NCI-H1105 (cell line): ENCODE data around the gene SLC22A12.

Experiments used
- DNase-seq: peaks from one replicate; lab custom pipeline; 2025; lab: John Stamatoyannopoulos, UW

SLC22A12 gene

GRCh38 chr11:64605244-64605560 is 14.2 kb downstream of the SLC22A12 start:
- no peak for DNase-seq

DNA sequence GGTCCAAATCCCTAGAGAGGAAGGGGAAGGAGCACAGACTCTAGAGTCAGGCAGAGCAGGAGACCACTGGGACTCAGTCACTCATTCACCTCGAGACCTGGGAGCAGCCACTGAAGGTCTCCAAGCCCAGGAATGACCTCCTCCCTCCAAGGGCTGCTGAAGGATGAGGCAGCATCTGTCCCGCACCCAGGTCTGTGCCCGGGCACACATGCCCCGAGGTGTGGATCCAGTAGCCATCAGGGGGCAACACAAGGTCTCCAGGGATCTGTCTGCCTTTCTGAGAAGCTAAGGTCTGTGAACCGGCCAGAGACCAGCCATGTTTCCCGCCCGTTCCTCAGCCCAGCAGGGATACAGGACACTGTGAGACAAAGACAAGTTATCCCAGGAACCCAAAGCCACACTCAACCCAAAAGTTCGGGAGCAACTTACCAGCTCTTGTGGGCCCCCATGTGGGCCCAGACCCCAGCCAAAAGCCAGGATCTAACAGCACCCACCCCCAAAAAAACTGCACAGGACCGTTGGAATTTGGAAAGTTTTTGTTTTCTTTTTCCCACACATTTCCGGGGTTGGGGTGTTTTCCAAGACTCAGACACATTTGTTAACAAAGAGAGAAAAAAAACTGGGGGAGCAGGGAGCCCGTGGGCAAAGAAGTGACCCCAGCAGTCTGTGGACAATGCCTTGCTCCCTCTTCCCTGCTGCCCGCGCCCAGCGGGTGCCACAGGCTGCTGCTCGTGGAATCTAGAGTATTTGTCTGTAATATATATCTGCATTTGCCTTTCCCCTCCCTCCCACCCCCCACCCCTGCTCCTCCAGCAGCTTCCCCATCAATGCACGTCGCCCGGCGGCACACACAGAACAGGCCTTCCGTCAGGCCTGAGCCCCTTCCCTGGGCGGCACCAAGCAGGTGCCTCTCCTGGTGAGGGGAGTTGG is 14.9 kb downstream of the SLC22A12 start:
- no peak for DNase-seq

DNA sequence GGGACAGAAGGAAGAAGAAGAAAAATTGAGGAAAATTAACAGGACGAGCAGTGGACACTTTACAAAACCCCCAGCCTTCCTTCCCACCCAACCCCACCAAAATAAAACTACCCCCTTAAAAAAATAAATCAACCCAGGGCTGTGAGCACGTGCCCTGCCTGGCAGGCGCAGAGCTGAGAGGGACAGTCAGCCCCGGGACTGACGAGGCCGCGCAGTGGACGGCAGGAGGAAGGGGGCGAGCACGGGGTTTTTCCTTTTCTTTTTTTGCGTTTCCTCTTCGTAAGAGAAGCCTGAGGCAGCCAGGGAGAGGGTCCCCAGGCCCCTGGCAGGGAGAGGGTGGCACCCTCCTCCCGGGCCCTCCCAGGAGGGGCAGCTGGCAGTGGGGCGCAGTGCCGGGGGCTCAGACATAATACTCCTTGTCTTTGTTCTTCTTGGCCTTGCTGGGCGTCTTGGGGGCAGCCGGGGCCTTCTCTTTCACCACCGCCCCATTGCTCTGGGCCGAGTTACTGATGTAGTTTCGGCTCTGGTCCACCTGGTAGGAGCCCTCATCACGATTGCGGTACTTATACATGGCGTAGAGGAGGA is 15.9 kb downstream of the SLC22A12 start:
- no peak for DNase-seq

GRCh38 chr11:64607381-64607985 is 16.5 kb downstream of the SLC22A12 start:
- no peak for DNase-seq

GRCh38 chr11:64608046-64608445 is 17.0 kb downstream of the SLC22A12 start:
- DNase-seq: no peak

- DNase-seq: no peak
Measured at GRCh38 chr11:64608636-64609035, 17.6 kb downstream of the SLC22A12 start.

DNA sequence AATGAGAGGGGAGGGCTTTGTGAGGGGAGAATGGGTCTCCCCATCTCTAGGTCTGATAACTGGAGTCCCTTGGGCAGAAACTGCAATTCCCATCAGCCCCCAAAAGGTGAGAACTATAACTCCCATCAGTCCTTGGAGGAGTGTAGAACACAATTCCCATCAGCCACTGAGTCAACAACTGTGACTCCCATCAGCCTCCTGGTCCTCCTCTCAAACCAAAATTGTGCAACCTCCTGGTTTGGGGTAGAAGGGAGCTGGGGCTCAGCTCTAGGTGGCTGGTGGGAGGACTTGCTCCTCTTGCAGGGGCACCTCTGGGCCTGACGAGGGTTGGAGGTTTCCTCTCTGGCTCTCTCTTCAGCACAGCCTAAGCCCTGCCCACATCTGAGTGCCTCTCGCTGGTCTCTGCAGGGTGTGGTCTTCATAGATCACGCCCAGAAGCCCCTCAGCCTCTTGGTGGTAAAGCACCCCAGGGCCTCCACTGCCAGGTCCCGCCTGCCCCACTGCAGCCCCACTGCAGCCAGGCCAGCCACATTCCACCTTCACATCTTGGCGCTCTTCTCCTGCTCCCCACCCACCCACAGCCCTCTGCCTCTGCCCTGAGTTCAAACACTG is 18.5 kb downstream of the SLC22A12 start:
- DNase-seq: no peak

- no peak for DNase-seq
Measured at GRCh38 chr11:64610596-64610995, 19.6 kb downstream of the SLC22A12 start.

- DNase-seq: no peak
Measured at GRCh38 chr11:64611176-64611575, 20.2 kb downstream of the SLC22A12 start.

DNA sequence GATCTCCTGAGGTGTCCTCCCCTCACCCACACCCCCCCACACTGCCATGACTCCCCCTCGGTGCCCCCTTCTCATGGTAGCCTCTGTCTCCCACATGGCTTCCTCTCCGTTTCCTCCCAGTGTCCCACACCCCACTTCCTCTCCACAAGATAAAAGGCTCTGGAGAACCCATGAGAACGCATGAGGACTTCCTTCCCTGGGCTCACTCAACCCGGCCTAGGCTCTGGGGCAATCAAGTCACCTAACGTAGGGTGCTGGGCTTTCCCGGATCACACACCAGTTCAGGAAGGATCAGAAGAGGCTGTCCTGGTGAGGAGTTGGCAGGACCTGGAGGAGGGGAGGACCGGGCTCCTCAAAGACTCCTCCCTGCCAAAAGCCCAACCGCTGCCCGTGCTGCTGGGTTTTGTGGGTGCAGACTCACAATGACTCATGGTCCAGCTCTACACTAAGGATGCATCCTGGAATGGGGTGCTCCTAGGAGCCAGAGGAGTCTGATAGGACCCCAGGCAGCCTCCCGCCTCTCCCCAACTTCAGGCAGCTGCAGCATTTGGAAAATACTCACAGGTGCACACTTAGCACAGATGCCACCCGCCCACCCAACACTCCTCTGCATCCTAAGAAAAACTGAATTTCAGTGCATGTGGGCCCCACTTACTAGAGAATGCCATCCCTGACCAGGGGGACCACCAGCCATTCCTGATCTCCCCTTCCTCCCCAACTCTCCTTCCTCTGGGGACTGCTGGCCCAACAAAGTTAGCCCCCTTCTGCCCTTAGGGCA is 21.0 kb downstream of the SLC22A12 start:
- DNase-seq: no peak

GRCh38 chr11:64613648-64614047 is 22.6 kb downstream of the SLC22A12 start:
- no peak for DNase-seq

GRCh38 chr11:64614917-64615316 is 23.9 kb downstream of the SLC22A12 start:
- DNase-seq: no peak

- no peak for DNase-seq
Measured at GRCh38 chr11:64616817-64617216, 25.8 kb downstream of the SLC22A12 start.

DNA sequence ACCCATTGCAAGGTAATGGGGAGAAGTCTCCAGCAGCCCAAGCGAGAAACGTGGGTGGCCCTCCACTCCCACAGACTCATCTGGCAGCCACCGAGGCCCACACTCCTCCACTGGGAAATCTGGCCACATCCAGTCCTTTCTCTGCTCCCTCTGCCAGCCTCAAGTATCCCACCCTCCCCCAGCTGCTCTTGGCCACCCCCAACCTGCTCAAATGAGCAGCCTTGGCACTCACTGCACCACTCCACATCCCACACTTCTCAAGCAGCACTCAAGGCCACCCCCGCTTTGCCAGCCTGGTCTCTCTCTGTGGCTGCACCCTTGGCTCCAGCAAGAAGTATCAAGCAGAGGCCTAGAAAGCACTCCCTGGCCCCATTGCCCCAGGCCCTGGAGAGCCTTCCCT is 28.2 kb downstream of the SLC22A12 start:
- no peak for DNase-seq

DNA sequence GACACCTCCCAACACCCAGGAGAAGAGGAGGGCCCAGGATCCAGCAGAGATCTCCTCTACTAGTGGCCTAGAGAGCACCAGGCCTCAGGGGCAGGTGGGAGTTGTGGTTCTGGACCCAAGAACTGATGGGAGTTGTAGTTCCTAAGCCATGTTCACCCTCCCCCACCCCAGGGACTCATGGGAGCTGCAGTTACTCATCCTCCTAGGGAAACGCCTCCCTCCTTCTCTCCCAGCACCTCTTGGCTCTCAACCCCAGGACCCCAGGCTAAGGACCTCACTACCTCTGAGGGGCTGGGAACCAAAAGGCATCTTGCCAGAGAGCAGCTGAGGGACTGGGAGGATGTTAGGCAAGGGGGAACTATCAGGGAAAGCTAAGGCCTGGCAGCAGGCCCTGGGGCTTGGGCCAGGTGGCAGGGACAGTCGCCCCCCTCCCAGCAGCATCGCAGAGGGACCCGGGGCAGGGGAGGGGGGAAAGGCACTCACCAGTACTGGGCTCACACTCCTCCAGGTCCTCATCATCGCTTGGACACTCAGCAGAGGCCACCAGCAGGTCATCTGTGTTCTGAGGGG is 28.9 kb downstream of the SLC22A12 start:
- DNase-seq: no peak

DNA sequence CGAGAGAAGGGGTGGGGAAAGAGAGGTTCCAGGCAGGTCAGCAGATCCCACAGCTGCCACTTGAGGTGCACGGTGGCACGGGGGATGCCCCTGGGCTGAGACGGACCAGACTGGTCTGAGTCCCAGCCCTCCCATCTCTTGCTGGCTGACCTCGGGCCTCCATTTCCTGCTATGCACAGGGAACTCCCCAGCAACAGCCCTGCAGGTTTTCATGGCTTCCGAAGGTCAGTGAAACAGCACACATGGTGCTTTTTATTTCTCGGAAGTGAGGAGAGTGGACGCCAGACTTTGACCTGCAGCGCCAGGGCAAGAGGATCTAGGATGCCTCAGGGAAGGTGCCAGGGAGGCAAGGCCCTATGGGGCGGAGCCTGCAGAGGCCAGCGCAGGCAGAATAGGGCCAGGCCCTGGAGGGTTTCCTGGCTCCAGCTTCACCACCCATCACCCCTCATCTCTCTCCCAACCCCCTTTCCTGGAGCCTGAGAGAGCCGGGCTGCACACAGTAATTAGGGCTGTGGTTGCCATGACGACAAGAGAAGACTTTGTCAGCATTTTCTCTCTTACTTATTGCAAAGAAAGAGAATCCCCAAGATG is 29.5 kb downstream of the SLC22A12 start:
- DNase-seq: peak; percentile 49

DNA sequence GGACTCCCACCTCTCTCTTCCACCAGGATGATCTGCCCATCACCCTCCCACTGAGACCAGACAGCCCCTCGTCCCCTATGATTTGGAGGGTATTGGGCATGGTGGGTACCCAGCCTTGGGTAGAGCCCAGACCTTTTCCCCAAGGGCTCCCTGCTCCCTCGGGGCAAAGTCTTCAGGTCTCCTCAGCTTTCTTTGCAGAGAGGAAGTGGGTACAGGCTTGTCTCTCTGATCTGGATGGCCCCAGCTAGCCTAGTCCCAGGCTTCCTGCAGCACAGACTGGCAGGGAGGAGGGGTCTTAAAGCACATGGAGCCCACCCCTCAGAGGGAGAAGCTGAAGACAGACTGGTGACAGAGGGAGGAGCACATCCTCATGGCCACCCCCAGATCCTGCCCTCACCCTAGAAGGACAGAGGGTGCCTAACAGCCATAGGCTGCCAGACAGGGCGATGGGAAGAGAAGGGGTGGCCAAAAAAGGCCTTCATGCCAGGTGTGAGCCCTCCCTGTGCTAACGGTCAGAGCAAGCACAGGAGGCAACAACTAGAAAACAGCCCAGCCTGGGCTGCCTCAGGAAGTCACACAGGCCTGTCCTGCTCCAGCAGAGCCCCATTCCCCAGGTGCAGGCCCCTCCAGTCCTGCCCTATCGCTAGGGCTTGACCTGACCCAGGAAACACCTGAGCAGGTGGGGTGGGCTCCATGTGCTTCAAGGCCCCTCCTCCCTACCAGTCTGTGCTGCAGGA is 30.4 kb downstream of the SLC22A12 start:
- no peak for DNase-seq

DNA sequence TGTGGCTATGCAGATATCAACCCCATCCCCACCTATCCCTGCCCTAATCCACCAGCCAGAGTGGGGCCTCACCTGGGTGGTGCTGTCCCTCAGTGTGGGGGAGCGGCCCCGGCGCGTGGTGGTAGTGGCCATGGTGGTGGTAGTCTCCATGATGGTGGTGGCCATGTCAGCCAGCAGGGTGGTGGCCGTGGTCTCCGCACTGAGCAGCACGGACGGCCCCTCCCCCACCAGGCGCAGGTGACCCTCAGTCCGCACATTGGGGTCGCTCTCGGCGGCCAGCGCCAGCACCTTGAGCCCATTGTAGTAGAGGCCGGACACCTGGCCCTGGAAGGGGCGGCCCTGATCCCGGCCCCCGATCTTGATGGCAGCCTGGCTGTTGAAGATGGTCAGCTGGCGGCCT is 31.7 kb downstream of the SLC22A12 start:
- DNase-seq: no peak

DNA sequence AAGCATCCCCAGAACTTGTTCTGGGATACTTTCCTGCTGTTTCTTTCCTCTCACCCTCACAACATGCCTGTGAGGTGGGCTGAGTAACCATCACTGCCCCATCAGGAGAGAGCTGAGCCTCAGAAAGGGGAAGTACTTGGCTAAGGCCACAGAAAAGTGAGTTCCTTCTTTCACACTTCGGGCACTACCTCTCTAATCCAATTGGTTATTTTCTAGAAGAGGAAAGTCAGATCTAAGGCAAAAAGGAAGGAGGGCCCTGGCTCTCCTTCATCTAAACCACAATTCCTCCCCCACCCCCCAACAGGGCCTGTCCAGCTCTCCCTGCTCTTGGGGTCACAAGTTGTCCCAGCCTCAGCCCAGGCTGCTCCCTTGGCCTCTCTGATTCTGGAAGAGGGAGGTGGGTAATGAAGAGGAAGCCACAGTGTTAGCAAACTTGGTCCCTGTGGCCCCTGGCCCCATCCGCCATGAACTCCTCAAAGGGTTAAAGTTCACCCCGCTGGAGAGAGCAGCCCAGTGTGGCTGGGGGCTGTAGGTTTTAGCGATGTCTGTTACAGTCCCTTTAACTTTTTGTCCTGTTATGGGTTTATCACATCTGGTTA is 34.0 kb downstream of the SLC22A12 start:
- DNase-seq: no peak

- DNase-seq: no peak
Measured at GRCh38 chr11:64626637-64627036, 35.6 kb downstream of the SLC22A12 start.
